NCI-H128 (cell line): ENCODE data around the gene HOXC12.

ENCODE experiments used
- DNase-seq: peaks from one replicate; lab custom pipeline; 2025; ENCODE audit not compliant: unreplicated experiment; lab: John Stamatoyannopoulos, UW

The HOXC12 gene

DNA sequence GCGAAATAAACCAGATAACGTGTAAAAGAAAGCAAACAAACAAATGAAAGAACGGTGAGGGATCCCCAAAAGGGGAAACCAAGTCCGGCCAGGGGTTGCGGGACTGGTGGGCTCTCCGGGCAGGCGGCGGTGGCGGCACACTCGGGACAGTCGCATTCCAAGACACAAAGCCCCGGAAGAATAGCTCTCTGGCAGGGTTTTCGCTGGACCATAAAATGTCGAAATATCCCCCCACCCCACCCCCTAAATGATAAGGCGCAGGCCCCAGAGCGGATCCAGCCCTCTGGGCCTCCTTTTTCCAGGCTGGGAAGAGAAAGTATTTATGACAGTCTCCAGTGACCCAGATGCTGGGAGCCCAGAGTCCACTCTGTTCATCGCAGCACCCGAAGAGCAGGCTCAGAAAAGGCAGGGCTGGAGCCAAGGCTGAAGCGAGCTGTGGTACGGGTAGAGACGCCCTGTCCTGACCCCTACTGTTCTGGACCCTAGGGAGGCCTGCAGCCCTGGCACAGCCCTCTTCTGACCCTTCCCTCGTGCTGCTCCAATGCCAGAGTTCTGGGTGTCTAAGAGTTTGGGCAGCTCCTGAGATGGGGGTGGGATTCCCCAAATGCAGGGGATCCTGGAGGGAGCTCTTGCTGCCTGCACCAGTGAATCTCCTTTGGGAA is 52.0 kb downstream of the HOXC12 start:
- DNase-seq = no peak

DNA sequence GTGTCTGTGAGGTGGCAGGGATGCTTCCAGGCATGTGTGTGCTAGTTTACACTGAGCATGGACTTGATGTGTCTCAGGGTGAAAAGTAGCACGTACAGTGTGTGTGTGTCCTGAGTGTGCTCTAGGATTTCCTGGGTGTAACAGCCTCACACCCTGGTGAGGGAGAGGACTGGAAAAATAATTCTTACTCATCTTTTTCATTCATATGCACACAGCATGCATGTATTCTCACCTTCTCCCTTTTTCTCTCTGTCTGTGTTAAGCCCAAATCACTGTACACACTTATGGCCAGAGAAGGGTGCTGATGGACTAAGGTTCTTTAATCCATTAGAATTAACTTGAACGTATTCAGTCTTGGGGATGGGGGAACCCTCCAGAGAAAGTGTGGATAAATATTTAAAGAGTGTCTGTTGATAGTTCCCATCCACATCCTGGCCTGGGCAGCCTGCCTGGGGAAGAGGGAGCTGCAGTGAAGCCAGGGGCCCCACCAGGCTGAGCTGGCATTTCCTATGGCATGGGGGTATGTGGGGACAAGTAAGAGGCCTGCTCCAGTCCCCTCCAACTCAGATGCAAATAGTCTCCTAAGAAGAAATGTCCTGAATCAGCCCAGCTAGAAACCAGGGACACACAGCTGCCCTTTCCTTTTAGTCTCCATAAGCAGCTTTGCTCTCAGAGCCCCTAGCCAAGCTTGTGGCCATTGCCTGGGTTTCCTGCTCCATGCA is 53.0 kb downstream of the HOXC12 start:
- no peak for DNase-seq

DNA sequence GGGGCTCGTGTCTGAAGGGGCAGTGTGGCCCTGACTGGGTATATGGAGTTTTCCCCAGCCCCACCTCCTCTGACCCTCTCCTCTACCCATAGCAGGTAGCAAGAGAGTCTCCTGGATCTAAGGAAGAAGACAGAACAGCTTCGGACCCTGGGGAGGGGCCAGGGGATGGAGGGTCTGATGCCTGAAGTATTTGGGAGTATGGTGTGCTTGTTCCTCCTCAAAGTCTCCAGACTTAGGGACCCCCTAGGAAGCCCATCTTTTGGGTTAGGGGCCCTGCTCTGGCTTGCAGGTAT is 53.5 kb downstream of the HOXC12 start:
- DNase-seq = no peak
